NK-92 (cell line): Measurements from ENCODE around the gene GPR39.
"Not testable (repeated sequence)": the region's sequence is repeated elsewhere in the genome, so short reads cannot be mapped to it uniquely, and the experiment has no call there.

Source experiments
- DNase-seq: peaks from one replicate; lab custom pipeline; 2025; ENCODE audit not compliant: unreplicated experiment; lab: John Stamatoyannopoulos, UW

GPR39 gene

DNA sequence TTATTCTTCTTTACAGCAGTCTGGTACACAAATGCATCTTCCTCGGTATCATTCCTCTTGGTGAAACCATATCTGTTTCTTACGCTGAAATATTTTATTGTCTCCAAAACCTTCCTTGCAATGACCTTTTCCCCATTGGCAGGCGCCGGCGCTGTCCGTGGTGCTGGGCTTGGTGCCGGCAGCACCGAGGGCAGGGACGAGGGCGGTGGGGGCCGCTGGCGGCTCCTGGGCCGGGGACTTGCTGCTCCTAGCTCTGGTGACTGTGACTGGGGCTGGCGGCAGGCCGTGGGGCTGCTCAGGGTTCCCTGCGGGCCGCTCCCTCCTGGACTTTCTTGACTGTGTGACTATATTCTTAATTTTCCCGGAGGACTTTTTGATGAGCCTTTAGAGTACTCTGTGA, 72.5 kb downstream of the GPR39 start:
- DNase-seq: no peak

DNA sequence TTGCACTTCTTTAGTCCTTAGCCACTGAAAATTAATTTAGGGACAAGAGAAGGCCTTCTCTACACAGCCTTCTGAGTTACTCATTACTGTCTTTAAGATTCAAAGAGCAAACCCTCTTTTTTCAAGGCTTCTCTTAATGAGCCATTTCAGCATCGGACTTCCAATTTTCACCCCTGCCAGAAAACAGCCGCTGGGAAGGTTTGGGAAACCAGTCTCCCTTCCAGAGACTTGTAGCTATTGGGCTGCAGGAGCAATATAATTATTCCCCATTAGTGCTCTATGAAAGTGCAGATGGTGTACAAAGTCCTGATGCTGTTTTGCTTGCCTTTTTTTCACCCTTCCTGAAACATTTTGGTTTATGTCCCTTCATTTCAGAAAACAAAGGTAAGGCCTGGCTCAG, 79.3 kb downstream of the GPR39 start:
- no peak for DNase-seq

GRCh38 chr2:132496555-132496954, 80.0 kb downstream of the GPR39 start:
- DNase-seq: no peak

DNA sequence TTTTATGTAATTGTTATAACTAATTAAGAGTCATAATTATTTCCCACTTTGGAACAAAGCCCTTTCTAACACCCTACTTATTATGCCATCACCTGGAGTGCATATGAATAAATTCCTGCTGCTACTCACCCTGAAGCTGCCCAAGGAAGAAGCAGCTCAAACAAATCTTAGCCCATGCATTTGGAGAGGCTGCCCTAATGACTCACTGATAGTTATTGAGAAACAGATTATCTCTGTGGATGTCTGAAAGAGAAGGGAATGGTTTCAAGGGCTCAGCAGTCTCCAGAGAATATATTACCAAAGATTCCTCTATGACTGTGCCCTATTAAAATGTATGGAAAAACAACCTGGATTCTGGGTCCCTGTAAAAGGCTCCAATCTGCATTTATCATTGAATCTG, 81.0 kb downstream of the GPR39 start:
- DNase-seq: no peak

GRCh38 chr2:132503701-132504100, 87.1 kb downstream of the GPR39 start:
- no peak for DNase-seq

DNA sequence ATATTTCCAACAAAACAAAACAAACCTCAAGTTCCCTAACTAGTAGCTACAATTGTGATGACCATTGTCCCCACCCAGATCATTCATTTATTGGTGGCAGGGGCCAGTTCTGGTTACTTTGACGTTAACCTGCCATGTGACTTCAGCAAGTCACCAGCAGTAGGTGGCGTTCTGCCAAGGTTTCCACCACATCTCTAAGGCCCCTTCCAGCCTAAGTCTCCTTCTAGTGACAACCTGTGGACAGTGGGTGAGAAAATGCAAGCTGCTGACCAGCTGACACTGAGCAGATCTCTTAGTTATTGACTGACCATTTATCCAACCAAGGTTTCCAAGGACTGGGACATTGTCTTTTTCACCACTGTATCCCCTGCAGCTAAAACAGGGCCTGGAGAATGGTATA, 98.4 kb downstream of the GPR39 start:
- DNase-seq: no peak

DNA sequence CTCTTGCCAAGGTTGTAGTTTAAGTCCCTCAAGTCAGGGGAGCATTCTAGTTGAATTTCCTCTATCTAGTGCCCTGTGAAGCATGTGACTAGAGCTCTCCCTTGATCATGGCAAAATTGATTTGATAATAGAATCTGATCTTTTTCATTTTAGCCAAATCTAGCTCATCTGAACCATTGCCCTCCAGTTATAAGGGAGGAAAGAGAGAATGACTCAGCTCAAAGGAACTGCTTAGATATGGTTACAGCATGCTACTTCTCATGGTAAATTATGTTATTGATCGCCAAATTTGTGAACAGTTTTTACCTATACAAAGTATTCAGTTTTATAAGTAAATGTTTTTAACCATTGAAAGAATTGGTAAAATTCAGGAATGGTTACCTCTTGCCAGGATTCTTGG, 100.8 kb downstream of the GPR39 start:
- no peak for DNase-seq

DNA sequence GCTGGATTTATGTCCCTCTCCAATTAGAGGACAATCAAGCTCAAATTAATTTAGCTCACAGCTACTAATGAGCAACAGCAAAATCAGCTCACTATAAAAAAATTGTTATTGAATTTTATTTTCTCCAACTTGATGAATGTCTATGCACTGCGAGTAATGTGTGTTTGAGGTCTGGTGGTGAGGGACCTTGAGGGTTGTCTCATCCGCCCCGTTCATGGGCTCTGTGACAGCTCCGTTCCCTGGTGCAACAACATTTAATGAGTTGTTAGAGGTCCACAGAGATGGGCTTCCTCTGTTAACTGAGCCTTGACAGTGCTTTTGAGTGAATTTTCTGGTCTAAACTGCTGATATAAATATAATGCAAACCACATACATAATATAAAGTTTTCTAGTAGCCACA, 101.7 kb downstream of the GPR39 start:
- DNase-seq: no peak

DNA sequence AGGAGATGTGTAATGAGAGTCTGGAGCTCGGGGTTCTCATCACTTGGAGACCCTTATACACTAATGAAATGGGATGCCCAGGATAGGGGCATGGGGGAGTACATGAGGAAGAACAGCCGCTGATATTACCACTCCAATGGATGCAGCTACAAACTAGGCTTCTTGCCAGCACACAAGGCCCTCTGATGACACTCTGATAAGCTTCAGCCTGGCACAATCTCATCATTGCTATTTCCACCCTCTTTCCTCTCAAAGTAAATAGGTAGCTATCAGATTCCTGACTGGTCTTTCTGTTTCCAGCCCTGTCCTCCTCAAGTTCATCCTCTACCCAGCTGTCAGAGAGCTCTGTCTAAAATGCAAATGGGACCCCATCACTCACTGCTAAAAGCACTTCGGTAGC, 103.0 kb downstream of the GPR39 start:
- no peak for DNase-seq

DNA sequence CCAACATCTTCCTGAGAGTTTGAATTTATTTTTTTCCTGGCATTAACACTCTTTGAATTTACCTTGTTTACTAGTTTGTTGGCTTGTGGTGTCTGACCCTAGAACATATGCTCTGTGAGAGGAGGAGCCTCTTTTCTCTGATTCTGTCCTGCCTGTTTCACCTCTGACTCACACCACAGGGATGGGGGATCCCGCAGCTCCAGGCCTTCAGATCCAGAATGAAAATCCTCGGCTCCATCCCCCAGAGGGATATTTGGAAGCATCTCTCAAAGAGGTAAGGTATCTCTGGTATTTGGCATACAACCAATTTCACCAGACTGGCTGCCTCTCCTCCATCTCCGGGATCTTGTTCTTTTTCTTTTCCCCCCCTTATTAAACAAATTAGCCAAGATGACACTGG, 104.7 kb downstream of the GPR39 start:
- DNase-seq: no peak

GRCh38 chr2:132522901-132523300, 106.3 kb downstream of the GPR39 start:
- no peak for DNase-seq

- DNase-seq: not testable (repeated sequence)
Observed at GRCh38 chr2:132537061-132537460, 120.5 kb downstream of the GPR39 start.

GRCh38 chr2:132538331-132538855, 121.8 kb downstream of the GPR39 start:
- DNase-seq: no peak

GRCh38 chr2:132540166-132540565, 123.6 kb downstream of the GPR39 start:
- no peak for DNase-seq

DNA sequence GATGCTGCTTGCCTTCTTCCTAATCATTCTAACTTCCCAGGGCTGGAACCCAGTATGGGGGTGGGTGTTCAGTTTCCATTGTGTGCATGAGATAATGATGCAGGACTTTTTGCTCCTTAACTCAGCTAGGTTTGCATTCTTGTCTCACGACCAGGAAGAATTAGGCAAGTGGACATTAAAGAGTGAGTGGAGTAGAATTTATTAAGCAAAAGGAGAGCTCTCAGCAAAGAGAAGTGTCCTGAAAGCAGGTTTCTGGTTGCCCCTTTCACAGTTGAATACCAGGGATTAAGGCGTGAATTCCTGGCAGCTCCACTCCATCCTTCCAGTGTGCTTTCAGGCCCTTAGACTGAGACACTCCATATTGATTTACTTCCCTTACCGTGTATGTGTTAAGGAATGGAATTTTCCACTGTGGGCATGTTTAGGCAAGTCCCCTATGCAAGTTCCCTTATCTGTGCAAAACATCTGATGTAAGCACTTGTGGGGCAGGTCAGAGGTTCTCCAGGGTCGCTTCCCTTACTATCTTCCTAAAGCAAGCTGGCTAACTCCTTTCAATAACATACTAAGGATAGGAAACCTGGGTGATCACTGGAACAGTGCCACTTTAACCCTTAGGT, 126.5 kb downstream of the GPR39 start:
- no peak for DNase-seq

- no peak for DNase-seq
Observed at GRCh38 chr2:132544006-132544630, 127.5 kb downstream of the GPR39 start.

GRCh38 chr2:132547090-132547687, 130.6 kb downstream of the GPR39 start:
- no peak for DNase-seq

GRCh38 chr2:132549935-132550670, 133.5 kb downstream of the GPR39 start:
- no peak for DNase-seq

DNA sequence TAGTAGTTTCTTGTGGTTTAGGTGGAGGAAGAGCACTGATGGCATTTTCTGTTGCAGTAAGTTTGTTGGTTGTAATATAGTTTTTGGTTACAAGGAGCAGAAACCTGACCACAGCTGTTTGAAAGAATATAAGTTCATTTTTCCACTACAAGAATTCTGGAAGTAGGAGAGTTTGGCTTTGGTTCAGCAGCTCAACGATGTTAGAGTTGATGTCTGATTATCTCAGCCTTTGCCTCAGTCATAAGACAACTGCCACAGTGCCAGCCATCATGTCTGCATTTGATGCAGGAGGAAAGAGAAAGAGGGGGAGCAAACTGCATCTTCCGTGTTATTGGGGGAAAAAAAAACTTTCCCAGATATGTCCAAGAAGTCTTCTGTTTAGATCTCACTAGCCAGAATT, 134.3 kb downstream of the GPR39 start:
- DNase-seq: no peak

- no peak for DNase-seq
Observed at GRCh38 chr2:132557694-132558093, 141.1 kb downstream of the GPR39 start.

DNA sequence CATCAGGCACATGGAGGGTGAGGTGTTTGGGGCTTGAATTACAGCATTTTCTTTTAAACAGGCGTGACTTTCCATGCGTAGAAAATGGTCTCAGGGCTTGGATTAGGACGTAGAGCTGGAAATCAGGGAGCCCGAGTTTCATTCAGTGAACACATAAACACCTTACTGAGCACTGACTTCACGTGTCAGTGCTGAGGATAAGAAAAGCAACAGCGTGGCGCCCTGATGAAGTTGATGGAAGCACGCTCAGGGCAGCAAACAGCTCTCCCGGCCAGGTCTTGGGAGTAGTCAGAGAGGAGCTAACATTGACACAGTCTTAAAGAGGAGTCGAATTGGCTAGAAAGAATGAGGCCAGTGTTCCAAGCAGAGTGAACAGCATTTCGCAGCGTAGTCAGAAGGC, 142.7 kb downstream of the GPR39 start:
- no peak for DNase-seq

DNA sequence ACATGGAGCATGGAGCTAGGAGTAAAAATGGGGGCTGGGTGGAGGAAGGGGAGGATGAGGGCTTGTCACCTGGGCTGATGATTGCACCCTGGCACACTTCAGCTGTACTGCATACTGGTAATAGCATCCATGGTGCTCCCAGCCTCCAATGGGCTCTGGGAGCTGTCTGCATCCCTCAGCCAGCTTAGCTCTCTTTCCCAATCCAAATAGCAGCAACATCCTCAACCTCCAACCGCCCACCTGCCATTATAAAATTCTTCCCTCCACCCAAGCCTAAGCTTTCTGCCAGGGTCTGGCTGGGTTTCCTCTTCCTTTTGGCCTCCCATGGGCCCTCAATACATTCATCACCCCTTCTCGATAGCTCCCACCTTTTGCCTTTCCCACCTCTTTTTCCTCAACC, 143.3 kb downstream of the GPR39 start:
- DNase-seq: no peak
